ENCODE data around the gene LRRC4C. TPM values are rescaled to one million over a fixed set of nuclear protein-coding genes. Genes with fewer than 3 reads are reported as not detected.

Gene LRRC4C
- total RNA-seq, 2 experiments from 2014 or later: not detected

DNA sequence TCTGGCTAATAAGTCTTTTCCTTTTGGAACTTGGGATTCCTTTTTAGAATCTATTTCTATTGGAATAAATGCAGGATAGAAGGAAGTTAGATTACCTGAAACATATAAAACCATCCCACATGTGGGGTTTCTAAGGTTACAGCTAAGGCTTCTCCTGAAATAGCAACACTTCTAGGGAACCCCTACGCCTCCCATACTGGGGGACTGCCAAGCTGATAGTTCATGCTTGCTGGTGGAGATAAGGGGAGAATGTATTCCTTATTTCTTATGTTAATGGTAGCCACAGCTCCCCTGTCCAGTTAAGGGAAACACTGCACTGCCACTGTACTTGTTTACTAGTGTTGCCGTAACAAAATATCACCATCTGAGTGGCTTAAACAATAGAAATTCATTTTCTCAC, 1189.6 kb downstream of the LRRC4C start:
- DNase-seq: no peak
- Mint-ChIP-seq H3K9me3 (ENCODE audit: low read depth) (peaks cover 7% of the 10 kb centered on the region), H3K4me1 (no peaks in the 10 kb centered on the region), H3K4me3 (no peak overlapping the region), H3K27me3 (no peaks in the 10 kb centered on the region), H3K27ac (no peak overlapping the region), H3K36me3 (no peaks in the 10 kb centered on the region)
- CTCF ChIA-PET: no interaction called here
- no peak for ATAC-seq

DNA sequence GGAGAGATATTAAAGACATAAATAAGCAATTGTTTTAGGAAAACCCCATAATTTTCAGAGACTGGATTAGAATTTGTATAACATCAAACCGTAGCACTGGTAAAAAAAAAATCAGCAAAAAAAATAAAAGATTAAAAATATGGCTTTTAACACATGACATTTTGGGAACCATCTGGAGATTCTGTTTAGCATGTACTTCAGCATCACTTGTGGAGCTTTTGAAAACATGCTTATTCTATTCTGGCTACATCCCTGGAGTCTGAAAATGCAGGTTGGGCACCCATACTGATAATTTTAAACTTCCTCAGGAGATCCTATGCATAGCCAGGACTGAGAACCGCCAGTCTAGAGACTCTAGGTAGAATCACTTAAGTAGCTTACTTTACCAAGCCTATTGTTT, 1190.9 kb downstream of the LRRC4C start:
- H3K27ac Mint-ChIP-seq: no peak overlapping the region
- CTCF ChIA-PET: no interaction called here
- ATAC-seq: no peak

DNA sequence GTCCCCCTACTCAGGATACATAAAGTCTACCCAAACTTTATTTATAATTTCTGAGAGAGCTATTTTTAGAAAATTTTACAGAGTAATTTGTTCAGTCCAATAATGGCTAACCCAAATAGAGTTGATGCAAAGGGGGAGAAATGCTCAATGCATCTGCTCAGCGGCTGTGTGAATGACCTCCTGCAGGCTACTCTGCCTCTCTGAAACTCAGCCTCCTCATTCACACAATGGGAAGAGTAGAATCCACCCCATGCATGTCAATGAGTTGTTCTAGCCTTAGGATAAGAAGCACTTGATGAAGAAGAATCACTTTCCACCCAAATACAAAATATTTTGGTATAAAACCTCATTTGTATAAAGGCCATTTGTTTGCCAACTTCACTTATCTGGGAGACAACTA, 1204.0 kb downstream of the LRRC4C start:
- Mint-ChIP-seq H3K27me3 (no peaks in the 10 kb centered on the region), H3K36me3 (no peaks in the 10 kb centered on the region), H3K9me3 (ENCODE audit: low read depth) (peaks cover 6% of the 10 kb centered on the region), H3K4me3 (no peak overlapping the region), H3K4me1 (no peaks in the 10 kb centered on the region), H3K27ac (no peak overlapping the region)
- DNase-seq: no peak
- CTCF ChIA-PET: no interaction called here
- ATAC-seq: no peak

More for the DNA sequence above, 1190.9 kb downstream of the LRRC4C start:
- no peaks in the 10 kb centered on the region for H3K36me3 Mint-ChIP-seq
- H3K4me3 Mint-ChIP-seq: no peak overlapping the region
- H3K9me3 Mint-ChIP-seq (ENCODE audit: low read depth): peaks cover 7% of the 10 kb centered on the region
- no peaks in the 10 kb centered on the region for H3K27me3 Mint-ChIP-seq
- H3K4me1 Mint-ChIP-seq: no peaks in the 10 kb centered on the region
- no peak for DNase-seq

DNA sequence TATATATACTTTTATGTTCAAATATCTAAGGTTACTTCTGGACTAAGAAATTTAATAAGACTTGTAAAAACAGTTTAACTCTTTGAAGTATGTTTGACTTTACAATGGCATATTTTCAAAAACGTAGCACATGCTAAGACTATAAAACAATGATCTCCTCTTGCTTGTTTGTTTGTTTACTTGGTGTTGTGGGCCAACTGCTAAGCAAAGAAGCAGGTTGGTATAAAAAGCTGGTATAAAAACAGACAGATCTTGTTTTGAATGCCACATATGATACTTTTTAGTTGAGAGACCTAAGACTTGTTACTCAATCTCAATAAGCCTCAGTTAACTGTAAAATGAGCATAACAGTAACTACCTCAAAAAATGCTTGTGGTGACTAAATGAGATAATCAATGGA, 1206.3 kb downstream of the LRRC4C start:
- CTCF ChIA-PET: no interaction called here

DNA sequence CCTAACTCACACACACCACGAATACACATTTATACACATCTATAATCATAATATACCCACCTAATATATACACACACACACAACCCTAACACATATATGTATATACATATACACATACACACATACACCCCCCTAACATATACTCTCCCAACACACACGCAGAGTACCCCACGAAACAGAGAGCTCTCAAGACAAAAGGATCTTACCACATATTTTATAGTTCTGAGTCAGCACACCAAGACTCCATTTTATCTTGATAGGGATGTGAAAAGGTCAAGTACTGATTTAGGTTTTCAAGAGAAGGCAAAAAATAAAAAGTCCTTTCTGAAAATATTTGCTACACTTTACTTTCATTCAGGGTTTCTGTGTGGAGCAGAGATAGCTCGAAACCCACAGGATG, 1207.2 kb downstream of the LRRC4C start:
- no peak overlapping the region for H3K4me3 Mint-ChIP-seq

More for the DNA sequence above, 1206.3 kb downstream of the LRRC4C start:
- Mint-ChIP-seq H3K4me3 (no peak overlapping the region), H3K9me3 (ENCODE audit: low read depth) (peaks cover 8% of the 10 kb centered on the region), H3K36me3 (no peaks in the 10 kb centered on the region), H3K27me3 (no peaks in the 10 kb centered on the region), H3K27ac (no peak overlapping the region), H3K4me1 (no peaks in the 10 kb centered on the region)
- DNase-seq (no peak), ATAC-seq (no peak)

DNA sequence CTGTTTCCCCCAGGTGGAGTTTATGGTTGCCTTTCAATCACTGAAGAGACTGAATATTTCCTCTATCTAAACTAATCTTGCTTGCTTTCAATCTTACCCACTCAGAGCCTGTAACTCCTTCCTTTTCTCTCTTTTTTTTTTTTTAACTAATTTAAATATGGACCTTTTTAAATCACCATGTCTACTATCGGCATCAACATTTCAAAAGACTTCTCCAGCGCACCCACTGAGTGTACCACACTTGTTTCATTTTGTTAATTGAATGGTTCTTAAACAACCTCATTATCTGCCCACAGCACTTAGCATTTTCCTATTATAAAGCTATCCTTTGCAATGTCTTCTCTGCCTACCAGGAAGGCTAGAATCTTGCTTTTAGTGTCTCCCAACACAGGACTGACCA, 1212.5 kb downstream of the LRRC4C start:
- Mint-ChIP-seq H3K4me1 (no peaks in the 10 kb centered on the region), H3K9me3 (ENCODE audit: low read depth) (peaks cover 4% of the 10 kb centered on the region), H3K27ac (no peak overlapping the region), H3K27me3 (no peaks in the 10 kb centered on the region), H3K4me3 (no peak overlapping the region), H3K36me3 (no peaks in the 10 kb centered on the region)
- ATAC-seq (no peak), DNase-seq (no peak)
- CTCF ChIA-PET: no interaction called here

More for the DNA sequence above, 1207.2 kb downstream of the LRRC4C start:
- no peaks in the 10 kb centered on the region for H3K4me1 Mint-ChIP-seq
- H3K27ac Mint-ChIP-seq: no peak overlapping the region
- no peaks in the 10 kb centered on the region for H3K36me3 Mint-ChIP-seq
- no peak for ATAC-seq
- CTCF ChIA-PET: no interaction called here
- DNase-seq: no peak
- peaks cover 8% of the 10 kb centered on the region for H3K9me3 Mint-ChIP-seq (ENCODE audit: low read depth)
- no peaks in the 10 kb centered on the region for H3K27me3 Mint-ChIP-seq

DNA sequence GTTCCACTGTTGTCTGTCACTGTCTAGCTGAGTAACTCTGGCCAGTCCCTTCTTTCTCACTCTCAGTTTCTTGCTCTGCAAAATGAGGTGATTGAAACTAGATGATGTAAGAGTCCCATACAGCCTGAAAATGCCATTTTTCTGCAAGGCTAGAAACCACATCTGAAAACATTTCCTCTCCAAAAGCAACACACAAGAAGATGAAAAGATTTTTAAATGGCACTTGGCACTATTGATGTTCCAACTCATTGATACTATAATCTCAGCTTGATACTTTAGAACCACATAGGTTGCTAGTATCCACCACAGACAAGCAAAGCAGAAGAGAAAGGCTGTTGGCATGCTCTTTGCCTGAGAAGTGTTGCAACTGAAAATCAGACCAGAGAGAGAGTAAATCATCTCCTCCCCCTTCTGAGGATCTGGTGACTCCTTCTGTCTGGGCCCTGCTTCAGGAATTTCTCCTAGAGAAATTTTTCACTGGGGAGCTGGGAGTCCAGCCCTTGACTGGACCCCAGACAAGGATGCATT, 1217.9 kb downstream of the LRRC4C start:
- ATAC-seq: no peak
- Mint-ChIP-seq H3K4me3 (no peak overlapping the region), H3K27ac (no peak overlapping the region)

DNA sequence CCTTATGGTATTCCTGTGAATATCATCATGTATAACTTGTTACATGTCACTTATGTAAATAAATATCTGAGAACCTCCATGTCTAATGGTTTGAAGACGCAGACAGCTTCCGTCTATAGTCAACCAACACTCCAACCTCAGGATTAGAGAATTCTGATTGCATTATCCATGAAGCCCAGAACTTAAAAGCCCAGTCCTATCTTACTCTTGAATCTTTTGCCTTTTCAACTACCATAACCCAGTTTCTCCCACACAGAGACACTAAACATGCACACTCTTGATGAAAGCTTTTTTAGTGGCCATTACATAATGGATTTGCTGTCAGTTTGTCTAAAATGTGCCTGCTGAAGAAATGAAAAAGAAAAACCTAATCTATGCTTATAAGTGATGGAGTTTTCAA, 1219.2 kb downstream of the LRRC4C start:
- no peak overlapping the region for H3K4me3 Mint-ChIP-seq
- no peak for ATAC-seq

More for the DNA sequence above, 1217.9 kb downstream of the LRRC4C start:
- Mint-ChIP-seq H3K9me3 (ENCODE audit: low read depth) (peaks cover 3% of the 10 kb centered on the region), H3K4me1 (no peaks in the 10 kb centered on the region), H3K36me3 (no peaks in the 10 kb centered on the region), H3K27me3 (no peaks in the 10 kb centered on the region)
- DNase-seq: no peak
- CTCF ChIA-PET: no interaction called here

DNA sequence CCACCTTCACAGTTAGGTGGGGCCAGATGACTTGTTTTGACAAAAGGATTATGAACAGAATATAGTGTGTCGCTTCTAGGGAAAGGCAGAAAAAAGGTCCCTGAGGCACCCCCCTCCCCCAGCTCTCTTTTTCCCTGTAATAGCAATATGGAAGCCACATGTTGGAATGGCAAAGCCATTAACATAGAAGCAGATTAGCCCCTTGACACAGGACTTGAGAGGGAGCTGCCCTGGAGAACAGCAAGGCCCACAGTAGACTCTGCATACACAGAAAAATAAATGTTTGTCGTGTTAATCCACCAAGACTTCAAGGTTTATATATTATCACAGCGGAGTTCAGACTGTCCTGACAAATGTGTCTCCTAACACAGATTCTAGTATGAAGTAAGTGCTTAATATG, 1222.9 kb downstream of the LRRC4C start:
- H3K4me1 Mint-ChIP-seq: no peaks in the 10 kb centered on the region
- no peak overlapping the region for H3K4me3 Mint-ChIP-seq
- ATAC-seq (no peak), DNase-seq (no peak)
- CTCF ChIA-PET: no interaction called here
- H3K9me3 Mint-ChIP-seq (ENCODE audit: low read depth): peaks cover 5% of the 10 kb centered on the region
- H3K27ac Mint-ChIP-seq: no peak overlapping the region
- H3K27me3 Mint-ChIP-seq: no peaks in the 10 kb centered on the region
- H3K36me3 Mint-ChIP-seq: no peaks in the 10 kb centered on the region

More for the DNA sequence above, 1219.2 kb downstream of the LRRC4C start:
- Mint-ChIP-seq H3K27me3 (no peaks in the 10 kb centered on the region), H3K36me3 (no peaks in the 10 kb centered on the region), H3K27ac (no peak overlapping the region), H3K9me3 (ENCODE audit: low read depth) (peaks cover 3% of the 10 kb centered on the region), H3K4me1 (no peaks in the 10 kb centered on the region)
- no peak for DNase-seq
- CTCF ChIA-PET: no interaction called here

DNA sequence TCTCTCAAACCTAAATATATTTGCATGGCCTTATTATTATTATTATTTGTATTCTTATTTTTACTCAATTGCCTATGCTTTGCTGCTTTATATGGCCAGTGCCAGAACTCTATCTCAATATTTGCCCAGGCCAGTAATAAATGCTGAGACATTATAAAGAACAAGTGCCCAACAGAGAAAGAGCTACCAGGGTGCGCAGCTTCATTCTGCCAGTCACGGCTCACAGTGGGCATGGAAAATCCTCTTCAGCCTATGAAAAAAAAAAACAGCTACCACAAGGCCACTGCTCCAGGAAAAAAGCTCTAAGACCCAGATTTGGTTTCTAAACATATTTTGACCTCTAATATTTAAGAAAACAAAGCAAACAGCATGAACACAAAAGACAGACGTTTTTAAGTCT, 1223.6 kb downstream of the LRRC4C start:
- no peaks in the 10 kb centered on the region for H3K4me1 Mint-ChIP-seq
- no peak overlapping the region for H3K4me3 Mint-ChIP-seq
- peaks cover 5% of the 10 kb centered on the region for H3K9me3 Mint-ChIP-seq (ENCODE audit: low read depth)
- DNase-seq: no peak
- H3K27me3 Mint-ChIP-seq: no peaks in the 10 kb centered on the region
- CTCF ChIA-PET: no interaction called here
- no peaks in the 10 kb centered on the region for H3K36me3 Mint-ChIP-seq
- no peak for ATAC-seq
- no peak overlapping the region for H3K27ac Mint-ChIP-seq

DNA sequence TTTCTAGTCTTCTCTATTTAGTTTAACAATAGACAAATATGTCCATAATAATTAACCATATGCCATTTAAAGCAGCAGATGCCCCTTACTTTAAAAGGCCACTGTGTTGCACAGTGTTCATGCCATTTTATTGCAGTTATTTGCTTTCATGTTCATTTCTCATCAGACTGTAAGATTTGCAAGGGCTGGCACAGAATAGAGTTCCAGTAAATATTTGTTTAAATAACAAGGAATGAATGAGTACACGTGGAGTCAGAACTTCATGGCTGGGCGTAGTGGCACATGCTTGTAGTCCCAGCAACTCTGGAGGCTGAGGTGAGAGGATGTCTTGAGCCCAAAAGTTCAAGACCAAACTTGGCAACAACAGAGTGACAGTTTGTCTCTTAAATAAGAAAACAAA, 1228.6 kb downstream of the LRRC4C start:
- H3K36me3 Mint-ChIP-seq: no peaks in the 10 kb centered on the region

DNA sequence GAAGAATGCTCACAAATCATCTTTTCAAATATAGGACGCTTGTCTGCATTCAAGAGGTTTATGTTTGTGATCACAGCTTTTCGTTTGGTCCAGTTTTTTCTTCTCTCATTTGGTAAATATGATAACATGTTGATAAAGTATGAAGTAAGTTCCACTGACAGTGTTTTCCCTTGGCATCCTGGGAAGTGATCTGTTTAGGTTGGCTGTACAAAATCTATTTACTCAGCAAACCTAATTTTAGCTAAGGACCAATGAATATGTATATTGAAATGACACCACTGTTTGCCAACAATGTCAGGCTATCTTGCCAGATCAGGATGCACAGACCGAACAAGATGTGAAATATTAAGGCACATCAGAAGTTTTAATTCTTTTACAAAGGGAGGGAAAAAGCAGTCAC, 1230.8 kb downstream of the LRRC4C start:
- Mint-ChIP-seq H3K27me3 (no peaks in the 10 kb centered on the region), H3K9me3 (ENCODE audit: low read depth) (peaks cover 5% of the 10 kb centered on the region), H3K27ac (no peak overlapping the region), H3K36me3 (no peaks in the 10 kb centered on the region), H3K4me1 (no peaks in the 10 kb centered on the region), H3K4me3 (no peak overlapping the region)
- no peak for ATAC-seq
- CTCF ChIA-PET: no interaction called here
- no peak for DNase-seq

More for the DNA sequence above, 1228.6 kb downstream of the LRRC4C start:
- Mint-ChIP-seq H3K4me3 (no peak overlapping the region), H3K4me1 (no peaks in the 10 kb centered on the region), H3K9me3 (ENCODE audit: low read depth) (peaks cover 5% of the 10 kb centered on the region), H3K27me3 (no peaks in the 10 kb centered on the region), H3K27ac (no peak overlapping the region)
- ATAC-seq (no peak), DNase-seq (no peak)
- CTCF ChIA-PET: no interaction called here

DNA sequence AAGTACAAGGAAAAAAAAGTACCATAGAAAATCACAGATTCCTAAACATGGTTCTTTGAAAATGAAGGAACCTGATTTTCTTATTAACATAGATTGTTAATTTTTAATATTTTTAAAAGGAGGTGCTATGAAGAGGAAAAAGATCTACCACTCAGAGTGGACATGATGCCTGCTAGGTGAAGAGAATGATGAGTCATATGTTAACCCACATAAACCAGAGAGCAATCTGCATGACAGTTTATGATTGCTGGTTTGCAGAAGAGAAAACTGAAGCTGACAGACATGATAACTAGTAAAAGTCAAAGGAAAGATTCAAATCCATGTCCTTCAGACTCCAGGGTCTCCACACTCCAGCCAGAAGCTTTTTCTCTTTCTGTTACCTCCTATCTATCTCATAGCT, 1231.7 kb downstream of the LRRC4C start:
- no peaks in the 10 kb centered on the region for H3K4me1 Mint-ChIP-seq
- H3K27ac Mint-ChIP-seq: no peak overlapping the region
- no peak for DNase-seq
- no peak for ATAC-seq
- H3K4me3 Mint-ChIP-seq: no peak overlapping the region
- no peaks in the 10 kb centered on the region for H3K36me3 Mint-ChIP-seq
- CTCF ChIA-PET: no interaction called here
- H3K9me3 Mint-ChIP-seq (ENCODE audit: low read depth): peaks cover 4% of the 10 kb centered on the region
- H3K27me3 Mint-ChIP-seq: no peaks in the 10 kb centered on the region

DNA sequence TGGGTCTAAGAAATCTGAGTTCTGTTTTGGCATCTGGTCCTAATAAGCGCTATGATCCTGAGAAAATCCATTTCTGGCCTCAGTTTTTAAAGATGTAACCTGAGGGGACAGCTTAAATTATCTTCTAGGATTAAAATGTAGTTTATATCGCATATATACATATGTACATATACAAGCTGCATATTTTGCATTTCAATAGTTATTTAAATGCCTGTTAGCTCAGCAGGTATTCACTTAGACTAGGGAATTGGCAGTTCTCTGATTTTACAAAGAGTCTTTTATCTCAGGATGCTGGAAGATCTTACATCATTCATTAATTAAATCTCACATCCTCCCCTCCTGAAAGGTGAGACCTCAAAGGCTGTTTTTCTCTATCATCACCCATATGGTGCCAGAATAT, 1232.8 kb downstream of the LRRC4C start:
- CTCF ChIA-PET: no interaction called here
- peaks cover 3% of the 10 kb centered on the region for H3K9me3 Mint-ChIP-seq (ENCODE audit: low read depth)
- no peaks in the 10 kb centered on the region for H3K27me3 Mint-ChIP-seq

More for the DNA sequence above, 1232.8 kb downstream of the LRRC4C start:
- no peaks in the 10 kb centered on the region for H3K36me3 Mint-ChIP-seq
- H3K27ac Mint-ChIP-seq: no peak overlapping the region
- H3K4me1 Mint-ChIP-seq: no peaks in the 10 kb centered on the region
- no peak overlapping the region for H3K4me3 Mint-ChIP-seq
- DNase-seq (no peak), ATAC-seq (no peak)
